ENCODE results near the gene ZNF232. TPM values are rescaled to one million over a fixed set of nuclear protein-coding genes. Genes with fewer than 3 reads are reported as not detected.
"Not testable (repeated sequence)": the region's sequence is repeated elsewhere in the genome, so short reads cannot be mapped to it uniquely, and the experiment has no call there.

ZNF232 gene
- total and polyA plus RNA-seq, 2 donors (not counting 1 experiment from before 2014, with no cell fraction given) = 4.2 to 7.3 TPM

DNA sequence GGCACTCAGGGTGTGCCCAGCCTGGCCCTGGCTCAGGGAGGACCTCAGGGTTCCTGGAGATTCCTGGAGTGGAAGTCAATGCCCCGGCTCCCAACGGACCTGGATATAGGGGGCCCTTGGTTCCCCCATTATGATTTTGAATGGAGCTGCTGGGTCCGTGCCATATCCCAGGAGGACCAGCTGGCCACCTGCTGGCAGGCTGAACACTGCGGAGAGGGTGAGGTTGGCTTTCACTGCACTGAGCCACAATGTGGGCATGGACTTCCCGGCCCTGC, 27.7 kb upstream of the ZNF232 start:
- Histone ChIP-seq H3K79me2 (ENCODE audit: control insufficient read depth, insufficient read depth, low read length) (no peaks in the 10 kb centered on the region), H3K27ac (ENCODE audit: insufficient read depth, low read length) (no peak overlapping the region), H3K36me3 (ENCODE audit: control insufficient read depth, insufficient read depth, low read length) (no peaks in the 10 kb centered on the region), H3K4me1 (ENCODE audit: control insufficient read depth, extremely low read depth, insufficient read depth, low read length) (no peaks in the 10 kb centered on the region), H2AFZ (ENCODE audit: low read length) (no peak overlapping the region), H3K9me3 (ENCODE audit: control insufficient read depth, insufficient read depth, low read depth, low read length) (no peaks in the 10 kb centered on the region), H3K4me3 (replicated peaks in 1 of 4; ENCODE audit: control extremely low read depth in 1 of 4, insufficient read depth in 1 of 4, low read depth in 3 of 4, low read length in 4 of 4) (no peak overlapping the region), H3K4me2 (ENCODE audit: extremely low read depth, insufficient read depth, low read length) (no peak overlapping the region), H4K20me1 (ENCODE audit: control insufficient read depth, extremely low read depth, insufficient read depth, low read length) (no peaks in the 10 kb centered on the region), H3K27me3 (ENCODE audit: control insufficient read depth, insufficient read depth, low read length) (no peaks in the 10 kb centered on the region), H3K9ac (ENCODE audit: insufficient read depth, low read length) (no peak overlapping the region)
- DNase-seq (ENCODE audit: low read depth in 2 of 2) = no peak
- TF ChIP-seq, protein P1, sequence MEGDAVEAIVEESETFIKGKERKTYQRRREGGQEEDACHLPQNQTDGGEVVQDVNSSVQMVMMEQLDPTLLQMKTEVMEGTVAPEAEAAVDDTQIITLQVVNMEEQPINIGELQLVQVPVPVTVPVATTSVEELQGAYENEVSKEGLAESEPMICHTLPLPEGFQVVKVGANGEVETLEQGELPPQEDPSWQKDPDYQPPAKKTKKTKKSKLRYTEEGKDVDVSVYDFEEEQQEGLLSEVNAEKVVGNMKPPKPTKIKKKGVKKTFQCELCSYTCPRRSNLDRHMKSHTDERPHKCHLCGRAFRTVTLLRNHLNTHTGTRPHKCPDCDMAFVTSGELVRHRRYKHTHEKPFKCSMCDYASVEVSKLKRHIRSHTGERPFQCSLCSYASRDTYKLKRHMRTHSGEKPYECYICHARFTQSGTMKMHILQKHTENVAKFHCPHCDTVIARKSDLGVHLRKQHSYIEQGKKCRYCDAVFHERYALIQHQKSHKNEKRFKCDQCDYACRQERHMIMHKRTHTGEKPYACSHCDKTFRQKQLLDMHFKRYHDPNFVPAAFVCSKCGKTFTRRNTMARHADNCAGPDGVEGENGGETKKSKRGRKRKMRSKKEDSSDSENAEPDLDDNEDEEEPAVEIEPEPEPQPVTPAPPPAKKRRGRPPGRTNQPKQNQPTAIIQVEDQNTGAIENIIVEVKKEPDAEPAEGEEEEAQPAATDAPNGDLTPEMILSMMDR (conservative IDR thresholded peaks at IDR 0.05 in 1 of 2, IDR thresholded peaks at IDR 0.05 in 1 of 2; ENCODE audit: low read depth in 1 of 2, low read length in 2 of 2) = no peak
- TF ChIP-seq EZH2 (IDR thresholded peaks at IDR 0.05; ENCODE audit: low read length, missing control alignments) = no peak

DNA sequence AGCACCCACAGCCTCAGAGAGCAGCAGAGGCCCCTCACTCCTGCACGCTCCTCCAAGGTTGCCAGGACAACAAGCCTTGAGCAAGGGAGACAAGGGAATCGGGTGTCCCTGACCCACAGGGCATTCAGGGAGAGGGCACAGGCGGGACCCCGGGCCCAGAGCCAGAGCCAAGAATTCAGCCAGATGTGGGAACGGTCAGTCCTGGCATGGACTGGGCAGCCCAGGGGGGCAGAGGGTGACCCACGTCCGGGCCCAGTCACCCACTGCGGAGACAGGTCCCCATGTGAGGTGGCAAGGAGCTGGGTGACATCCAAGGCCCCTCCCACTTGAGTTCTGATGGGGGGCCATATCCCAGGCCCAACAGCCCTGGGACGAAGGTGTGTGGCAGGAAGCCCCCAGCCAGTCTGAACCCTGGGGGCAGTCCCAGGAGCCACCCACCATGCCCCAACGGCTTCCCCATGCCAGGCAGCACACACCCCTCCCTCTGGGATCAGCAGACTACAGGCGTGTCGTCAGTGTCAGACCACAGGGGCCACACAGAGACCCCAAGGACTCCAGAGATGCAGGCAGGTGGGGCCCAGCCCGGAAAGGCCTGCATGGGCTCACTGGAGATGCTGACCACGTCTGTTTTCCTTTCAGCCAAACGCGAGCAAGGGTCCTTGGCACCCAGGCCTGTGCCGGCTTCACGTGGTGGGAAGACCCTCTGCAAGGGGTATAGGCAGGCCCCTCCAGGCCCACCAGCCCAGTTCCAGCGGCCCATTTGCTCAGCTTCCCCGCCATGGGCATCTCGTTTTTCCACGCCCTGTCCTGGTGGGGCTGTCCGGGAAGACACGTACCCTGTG, 27.2 kb upstream of the ZNF232 start:
- Histone ChIP-seq H3K27me3 (ENCODE audit: control insufficient read depth, insufficient read depth, low read length) (no peaks in the 10 kb centered on the region), H3K79me2 (ENCODE audit: control insufficient read depth, insufficient read depth, low read length) (no peaks in the 10 kb centered on the region), H3K4me3 (replicated peaks in 1 of 4; ENCODE audit: control extremely low read depth in 1 of 4, insufficient read depth in 1 of 4, low read depth in 3 of 4, low read length in 4 of 4) (no peak overlapping the region), H3K36me3 (ENCODE audit: control insufficient read depth, insufficient read depth, low read length) (no peaks in the 10 kb centered on the region), H2AFZ (ENCODE audit: low read length) (no peak overlapping the region), H3K4me1 (ENCODE audit: control insufficient read depth, extremely low read depth, insufficient read depth, low read length) (no peaks in the 10 kb centered on the region), H3K9ac (ENCODE audit: insufficient read depth, low read length) (no peak overlapping the region), H3K27ac (ENCODE audit: insufficient read depth, low read length) (no peak overlapping the region), H3K9me3 (ENCODE audit: control insufficient read depth, insufficient read depth, low read depth, low read length) (no peaks in the 10 kb centered on the region), H4K20me1 (ENCODE audit: control insufficient read depth, extremely low read depth, insufficient read depth, low read length) (no peaks in the 10 kb centered on the region), H3K4me2 (ENCODE audit: extremely low read depth, insufficient read depth, low read length) (no peak overlapping the region)
- DNase-seq (ENCODE audit: low read depth in 2 of 2) = no peak
- no peak for TF ChIP-seq EZH2 (IDR thresholded peaks at IDR 0.05; ENCODE audit: low read length, missing control alignments)
- TF ChIP-seq, protein P1 (conservative IDR thresholded peaks at IDR 0.05 in 1 of 2, IDR thresholded peaks at IDR 0.05 in 1 of 2; ENCODE audit: low read depth in 1 of 2, low read length in 2 of 2) = no peak

DNA sequence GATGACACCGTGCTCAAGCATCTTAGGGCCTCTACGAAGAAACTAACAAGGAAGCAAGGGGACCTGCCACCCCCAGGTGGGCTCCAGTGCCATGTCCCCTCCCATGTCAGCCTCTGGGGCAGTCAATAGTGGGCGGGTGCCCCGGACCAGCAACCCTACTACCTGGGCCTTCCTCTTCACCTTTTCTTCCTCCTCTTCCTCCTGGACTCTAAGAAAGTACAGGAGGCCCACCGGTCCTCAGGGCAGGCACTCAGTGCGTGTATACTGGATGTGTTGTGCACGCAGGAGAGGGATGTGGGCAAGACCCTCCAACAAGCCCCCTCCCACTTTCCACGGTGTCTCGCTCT, 26.5 kb upstream of the ZNF232 start:
- H3K9ac ChIP-seq (ENCODE audit: insufficient read depth, low read length); H3K4me2 ChIP-seq (ENCODE audit: extremely low read depth, insufficient read depth, low read length); DNase-seq (ENCODE audit: low read depth in 2 of 2); H3K4me3 ChIP-seq (replicated peaks in 1 of 4; ENCODE audit: control extremely low read depth in 1 of 4, insufficient read depth in 1 of 4, low read depth in 3 of 4, low read length in 4 of 4); H3K27ac ChIP-seq (ENCODE audit: insufficient read depth, low read length); H3K9me3 ChIP-seq (ENCODE audit: control insufficient read depth, insufficient read depth, low read depth, low read length); H3K79me2 ChIP-seq (ENCODE audit: control insufficient read depth, insufficient read depth, low read length); H3K27me3 ChIP-seq (ENCODE audit: control insufficient read depth, insufficient read depth, low read length); H3K4me1 ChIP-seq (ENCODE audit: control insufficient read depth, extremely low read depth, insufficient read depth, low read length); H4K20me1 ChIP-seq (ENCODE audit: control insufficient read depth, extremely low read depth, insufficient read depth, low read length); H3K36me3 ChIP-seq (ENCODE audit: control insufficient read depth, insufficient read depth, low read length); H2AFZ ChIP-seq (ENCODE audit: low read length): not testable (repeated sequence)

DNA sequence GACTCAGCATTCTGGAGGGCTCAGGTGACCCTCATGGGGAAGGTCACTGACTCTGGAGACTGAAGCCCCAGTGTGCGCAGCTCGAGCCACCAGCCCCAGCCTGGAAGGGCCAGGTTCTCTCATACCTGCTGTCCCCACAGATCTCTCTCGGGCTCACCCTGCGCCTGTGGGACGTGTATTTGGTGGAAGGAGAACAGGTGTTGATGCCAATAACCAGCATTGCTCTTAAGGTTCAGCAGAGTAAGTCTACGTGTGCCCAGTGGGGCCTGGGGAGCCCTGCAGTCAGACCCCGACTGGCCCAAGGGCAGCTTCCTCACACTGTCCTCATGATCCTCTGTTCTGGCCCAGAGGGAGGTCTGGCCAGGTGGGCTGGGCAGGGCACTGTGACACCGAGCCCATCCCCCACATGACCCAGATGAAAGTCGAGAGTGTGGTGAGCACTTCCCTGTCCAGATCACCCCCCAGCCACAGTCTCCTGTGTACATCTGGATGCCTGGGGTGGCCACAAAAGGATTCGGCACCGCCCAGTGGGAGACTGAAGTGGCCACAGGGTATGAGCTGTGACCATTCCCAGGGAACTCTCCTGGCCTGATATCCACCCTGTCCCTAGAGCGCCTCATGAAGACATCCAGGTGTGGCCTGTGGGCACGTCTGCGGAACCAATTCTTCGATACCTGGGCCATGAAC, 26.0 kb upstream of the ZNF232 start:
- not testable (repeated sequence) for H3K9me3 ChIP-seq (ENCODE audit: control insufficient read depth, insufficient read depth, low read depth, low read length); H3K9ac ChIP-seq (ENCODE audit: insufficient read depth, low read length); H3K4me1 ChIP-seq (ENCODE audit: control insufficient read depth, extremely low read depth, insufficient read depth, low read length); DNase-seq (ENCODE audit: low read depth in 2 of 2); H3K27me3 ChIP-seq (ENCODE audit: control insufficient read depth, insufficient read depth, low read length); H4K20me1 ChIP-seq (ENCODE audit: control insufficient read depth, extremely low read depth, insufficient read depth, low read length); H3K36me3 ChIP-seq (ENCODE audit: control insufficient read depth, insufficient read depth, low read length); H3K79me2 ChIP-seq (ENCODE audit: control insufficient read depth, insufficient read depth, low read length); H3K4me2 ChIP-seq (ENCODE audit: extremely low read depth, insufficient read depth, low read length); H2AFZ ChIP-seq (ENCODE audit: low read length); H3K27ac ChIP-seq (ENCODE audit: insufficient read depth, low read length); H3K4me3 ChIP-seq (replicated peaks in 1 of 4; ENCODE audit: control extremely low read depth in 1 of 4, insufficient read depth in 1 of 4, low read depth in 3 of 4, low read length in 4 of 4)

DNA sequence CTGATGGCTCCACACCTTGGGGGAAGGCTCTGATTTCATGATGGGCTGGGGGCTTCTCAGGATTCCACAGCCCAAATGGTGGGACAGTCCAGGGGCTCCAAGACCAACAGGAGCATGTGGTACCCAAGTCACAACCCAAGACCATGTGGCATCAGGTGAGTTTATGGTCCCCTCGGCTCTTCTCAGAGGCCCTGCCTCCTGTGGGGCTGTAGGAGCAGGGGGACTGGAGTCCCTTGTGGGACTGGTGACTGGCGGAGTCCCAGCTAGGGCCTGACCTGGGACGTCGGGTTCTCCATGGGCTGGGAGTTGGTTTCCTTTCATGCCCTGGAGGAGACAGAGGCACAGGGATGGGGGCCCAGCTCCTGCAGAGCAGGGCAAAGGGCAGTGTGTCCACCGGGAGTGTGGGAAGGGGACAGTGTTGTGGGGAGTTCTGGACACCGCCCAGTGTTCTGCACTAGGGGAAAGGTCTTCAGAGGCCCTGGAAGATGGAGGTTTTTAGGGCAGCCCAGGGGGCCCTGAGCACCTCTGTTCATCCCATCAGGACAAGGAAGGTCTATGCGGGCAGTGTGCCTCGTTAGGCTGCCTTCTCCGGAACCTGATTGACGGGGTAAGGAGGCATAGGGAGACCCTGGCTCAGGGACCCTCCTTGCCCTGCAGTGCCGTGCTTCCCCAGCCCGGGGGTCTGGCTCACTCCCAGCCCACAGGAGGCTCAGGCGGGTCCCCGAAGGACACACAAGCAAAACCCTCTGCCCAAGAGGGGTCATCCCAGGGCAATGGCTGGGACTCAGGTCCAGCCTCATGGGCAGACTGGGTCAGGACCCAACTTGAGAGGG, 25.1 kb upstream of the ZNF232 start:
- not testable (repeated sequence) for H3K9ac ChIP-seq (ENCODE audit: insufficient read depth, low read length); H3K27me3 ChIP-seq (ENCODE audit: control insufficient read depth, insufficient read depth, low read length); H3K4me3 ChIP-seq (replicated peaks in 1 of 4; ENCODE audit: control extremely low read depth in 1 of 4, insufficient read depth in 1 of 4, low read depth in 3 of 4, low read length in 4 of 4); H3K36me3 ChIP-seq (ENCODE audit: control insufficient read depth, insufficient read depth, low read length); H4K20me1 ChIP-seq (ENCODE audit: control insufficient read depth, extremely low read depth, insufficient read depth, low read length); H3K27ac ChIP-seq (ENCODE audit: insufficient read depth, low read length); H3K4me1 ChIP-seq (ENCODE audit: control insufficient read depth, extremely low read depth, insufficient read depth, low read length); H3K9me3 ChIP-seq (ENCODE audit: control insufficient read depth, insufficient read depth, low read depth, low read length); H2AFZ ChIP-seq (ENCODE audit: low read length); DNase-seq (ENCODE audit: low read depth in 2 of 2); H3K79me2 ChIP-seq (ENCODE audit: control insufficient read depth, insufficient read depth, low read length); H3K4me2 ChIP-seq (ENCODE audit: extremely low read depth, insufficient read depth, low read length)
